DOHH2 (cell line): ENCODE measurements around the gene PRSS12.

Source experiments
- H3F3A ChIP-seq: fragments of 200-600 bp; sonication (generic), shearing (Covaris generic); 2 replicates; pipeline ENCODE4 v1.6.0; 2016; ENCODE audit warnings: antibody characterized with exemption, mild to moderate bottlenecking; ENCODE audit not compliant: control insufficient read depth, insufficient read depth
- H3K27ac ChIP-seq: fragments of 200-600 bp; sonication (generic); 2 replicates; pipeline ENCODE4 v1.5.1; 2014; ENCODE audit warnings: low read depth, mild to moderate bottlenecking, low read length, moderate library complexity
- H3K27me3 ChIP-seq: fragments of 200-600 bp; sonication (generic); 2 replicates; pipeline ENCODE4 v1.6.1; 2014; ENCODE audit warnings: mild to moderate bottlenecking, low read length, mixed read lengths; ENCODE audit not compliant: control insufficient read depth
- H3K36me3 ChIP-seq: fragments of 200-600 bp; sonication (generic); 2 replicates; pipeline ENCODE4 v1.6.1; 2014; ENCODE audit warnings: mild to moderate bottlenecking, low read length, moderate library complexity, mixed read lengths; ENCODE audit not compliant: control insufficient read depth
- H3K4me1 ChIP-seq: fragments of 200-600 bp; sonication (generic); 2 replicates; pipeline ENCODE4 v1.6.1; 2014; ENCODE audit warnings: mild to moderate bottlenecking, low read length, mixed read lengths; ENCODE audit not compliant: control insufficient read depth
- H3K4me2 ChIP-seq: fragments of 200-600 bp; sonication (generic); 2 replicates; pipeline ENCODE4 v1.6.0; 2014; ENCODE audit warnings: mild to moderate bottlenecking, low read length, moderate library complexity
- H3K4me3 ChIP-seq: fragments of 200-600 bp; sonication (generic); 2 replicates; pipeline ENCODE4 v1.5.1; 2014; ENCODE audit warnings: mild to moderate bottlenecking, low read length, mixed read lengths
- H3K79me2 ChIP-seq: fragments of 200-600 bp; sonication (generic); 2 replicates; pipeline ENCODE4 v1.6.1; 2014; ENCODE audit warnings: mild to moderate bottlenecking, low read length, mixed read lengths; ENCODE audit not compliant: control insufficient read depth
- H3K9me2 ChIP-seq: fragments of 200-600 bp; sonication (generic); replicated peaks from 2 replicates; pipeline ENCODE4 v1.6.1; 2014; ENCODE audit warnings: mild to moderate bottlenecking, low read length, mixed read lengths; ENCODE audit not compliant: control insufficient read depth
- H3K9me3 ChIP-seq: fragments of 200-600 bp; sonication (generic); 2 replicates; pipeline ENCODE4 v1.6.1; 2014; ENCODE audit warnings: antibody characterized with exemption, low read length, mixed read lengths; ENCODE audit not compliant: control insufficient read depth, insufficient read depth
- H4K20me1 ChIP-seq: fragments of 200-600 bp; sonication (generic); 2 replicates; pipeline ENCODE4 v1.6.0; 2014; ENCODE audit warnings: low read depth, mild to moderate bottlenecking, antibody characterized with exemption, low read length, moderate library complexity; ENCODE audit not compliant: control insufficient read depth, insufficient read depth
- CTCF ChIP-seq: fragments of 200-600 bp; sonication (generic); IDR thresholded peaks from one replicate; pipeline ENCODE4 v1.5.1; 2014; ENCODE audit warnings: antibody characterized with exemption, mild to moderate bottlenecking, low read depth, low read length; ENCODE audit not compliant: poor library complexity, severe bottlenecking
- EZH2phosphoT487 ChIP-seq: fragments of 200-600 bp; sonication (generic); IDR thresholded peaks from 2 replicates; pipeline ENCODE4 v1.6.1; 2017; ENCODE audit warnings: borderline replicate concordance, mild to moderate bottlenecking, antibody characterized with exemption, low read length, moderate library complexity, mixed read lengths

Gene PRSS12

GRCh38 chr4:118279920-118280432, 72.8 kb downstream of the PRSS12 start:
- Histone ChIP-seq H3K4me2 (peak overlapping the region; percentile 73), H3K4me1 (peaks cover 72% of the 10 kb centered on the region), H3K9me2 (no peaks in the 10 kb centered on the region), H3F3A (peaks cover 63% of the 10 kb centered on the region), H3K36me3 (peaks cover 36% of the 10 kb centered on the region), H3K9me3 (no peaks in the 10 kb centered on the region), H3K27me3 (no peaks in the 10 kb centered on the region; the same call in 1 of the 2 replicates), H4K20me1 (0 out of 2 replicates have a peak, but pooled peaks cover 9% of the 10 kb centered on the region), H3K27ac (peak overlapping the region; percentile 90), H3K79me2 (peaks cover 28% of the 10 kb centered on the region), H3K4me3 (peak overlapping the region; percentile 81)
- TF ChIP-seq CTCF, result no peak
- no peak for TF ChIP-seq EZH2phosphoT487

GRCh38 chr4:118279328-118279727, 73.5 kb downstream of the PRSS12 start:
- H3F3A ChIP-seq, result peaks cover 57% of the 10 kb centered on the region
- H3K9me2 ChIP-seq, result no peaks in the 10 kb centered on the region
- H3K27ac ChIP-seq, result peak overlapping the region; percentile 90

GRCh38 chr4:118278473-118279274, 74.1 kb downstream of the PRSS12 start:
- TF ChIP-seq EZH2phosphoT487 (no peak), CTCF (no peak)
- H3F3A ChIP-seq, result peaks cover 51% of the 10 kb centered on the region

More at GRCh38 chr4:118279328-118279727, 73.5 kb downstream of the PRSS12 start:
- Histone ChIP-seq H3K27me3 (no peaks in the 10 kb centered on the region; the same call in 1 of the 2 replicates), H3K4me3 (peak overlapping the region; percentile 81), H3K4me2 (peak overlapping the region; percentile 73), H4K20me1 (0 out of 2 replicates have a peak, but pooled peaks cover 9% of the 10 kb centered on the region), H3K4me1 (peaks cover 68% of the 10 kb centered on the region), H3K79me2 (peaks cover 28% of the 10 kb centered on the region), H3K36me3 (peaks cover 36% of the 10 kb centered on the region), H3K9me3 (no peaks in the 10 kb centered on the region)
- TF ChIP-seq EZH2phosphoT487 (no peak), CTCF (no peak)

More at GRCh38 chr4:118278473-118279274, 74.1 kb downstream of the PRSS12 start:
- Histone ChIP-seq H3K79me2 (peaks cover 28% of the 10 kb centered on the region), H3K27ac (peak overlapping the region; percentile 90), H3K9me2 (no peaks in the 10 kb centered on the region), H3K36me3 (peaks cover 36% of the 10 kb centered on the region), H3K27me3 (no peaks in the 10 kb centered on the region; the same call in 1 of the 2 replicates), H3K4me3 (peak overlapping the region; percentile 81), H3K4me1 (peaks cover 61% of the 10 kb centered on the region), H3K4me2 (peak overlapping the region; percentile 73), H4K20me1 (0 out of 2 replicates have a peak, but pooled peaks cover 9% of the 10 kb centered on the region), H3K9me3 (no peaks in the 10 kb centered on the region)
